HepG2 (cell line): Measurements from ENCODE around the gene MICOS13. TPM values are rescaled to one million over a fixed set of nuclear protein-coding genes. Genes with fewer than 3 reads are reported as not detected.

Experiments
- AHDC1 ChIP-seq: sonication (generic); formaldehyde crosslinking; IDR thresholded peaks from 2 replicates; pipeline ENCODE4 v1.5.1; 2020; ENCODE audit warnings: mild to moderate bottlenecking, missing genetic modification reagents, borderline replicate concordance
- CBX1 ChIP-seq: IDR thresholded peaks from one replicate; pipeline ENCODE4 v1.6.1; 2016; ENCODE audit warnings: antibody characterized with exemption, low read depth
- DMAP1 ChIP-seq: IDR thresholded peaks from 2 replicates; pipeline ENCODE4 v1.6.1; 2016
- DNMT1 ChIP-seq: sonication (generic); formaldehyde crosslinking; IDR thresholded peaks from 2 replicates; pipeline ENCODE4 v1.5.1; 2020; ENCODE audit warnings: mild to moderate bottlenecking, missing genetic modification reagents
- NR2F1 ChIP-seq, 2 experiments: fragments of 450-650 bp in 1 of 2; formaldehyde crosslinking in 1 of 2; IDR thresholded peaks; 2 replicates each; pipeline versions ENCODE4 v1.5.0 to v1.6.1; 2016 to 2020; ENCODE audit warnings: mild to moderate bottlenecking in 1 of 2, missing compliant biosample characterization in 1 of 2, missing genetic modification reagents in 1 of 2, moderate library complexity in 1 of 2
- SATB2 ChIP-seq: sonication (generic); formaldehyde crosslinking; IDR thresholded peaks from 2 replicates; pipeline ENCODE4 v1.5.0; 2020; ENCODE audit warnings: missing genetic modification reagents
- SMC3 ChIP-seq: IDR thresholded peaks from 2 replicates; pipeline ENCODE4 v1.6.1; 2011; ENCODE audit warnings: low read length, improper control_type of control experiment
- SRSF4 ChIP-seq: fragments of 200-400 bp; formaldehyde crosslinking; IDR thresholded peaks from one replicate; pipeline ENCODE4 v1.6.1; 2018; ENCODE audit warnings: mild to moderate bottlenecking, low read depth, low read length, moderate library complexity; ENCODE audit not compliant: poor library complexity, severe bottlenecking
- SRY ChIP-seq: sonication (generic); formaldehyde crosslinking; IDR thresholded peaks from 2 replicates; pipeline ENCODE4 v1.8.0; 2022; ENCODE audit warnings: mild to moderate bottlenecking, missing genetic modification reagents
- TOPORS ChIP-seq: sonication (generic); formaldehyde crosslinking; IDR thresholded peaks from 2 replicates; pipeline ENCODE4 v1.8.0; 2023; ENCODE audit warnings: mild to moderate bottlenecking, missing genetic modification reagents
- ZBTB33 ChIP-seq: sonication (generic); formaldehyde crosslinking; IDR thresholded peaks from 2 replicates; pipeline ENCODE4 v1.4.0; 2020; ENCODE audit warnings: missing genetic modification reagents
- ZFP36L2 ChIP-seq: sonication (generic); formaldehyde crosslinking; IDR thresholded peaks from 2 replicates; pipeline ENCODE4 v1.4.0; 2020; ENCODE audit warnings: missing genetic modification reagents
- ZNF263 ChIP-seq: sonication (generic); formaldehyde crosslinking; IDR thresholded peaks from 2 replicates; pipeline ENCODE4 v1.4.0; 2020; ENCODE audit warnings: missing genetic modification reagents
- ZNF350 ChIP-seq: sonication (generic); formaldehyde crosslinking; IDR thresholded peaks from 2 replicates; pipeline ENCODE4 v1.4.0; 2020; ENCODE audit warnings: mild to moderate bottlenecking, low read depth, missing genetic modification reagents, borderline replicate concordance
- ZNF501 ChIP-seq: sonication (generic); formaldehyde crosslinking; IDR thresholded peaks from 2 replicates; pipeline ENCODE4 v1.5.1; 2020; ENCODE audit warnings: mild to moderate bottlenecking, moderate library complexity, missing genetic modification reagents
- ZNF713 ChIP-seq: sonication (generic); formaldehyde crosslinking; IDR thresholded peaks from 2 replicates; pipeline ENCODE4 v1.4.0; 2020; ENCODE audit warnings: mild to moderate bottlenecking, missing genetic modification reagents
- ZNF776 ChIP-seq: sonication (generic); formaldehyde crosslinking; IDR thresholded peaks from 2 replicates; pipeline ENCODE4 v1.4.0; 2020; ENCODE audit warnings: mild to moderate bottlenecking, missing genetic modification reagents
- polyA plus RNA-seq, 8 experiments: library from polyadenylated mRNA; depleted of rRNA in 3 of 8; stranded (reverse) in 7 of 8; unstranded in 1 of 8; fragments of >200 nt; fragmentation: Illumina TruSeq in 4 of 8; extraction: Trizol in 4 of 8; gene quantifications; 2 replicates each; pipeline versions ENCODE4 v1.2.1 to v1.2.3, GENCODE V29; 2011 to 2016; ENCODE audit warnings: low read depth in 4 of 8, missing spikeins in 1 of 8, mixed read lengths in 1 of 8; ENCODE audit not compliant: insufficient read depth in 1 of 8
- total RNA-seq, 5 experiments: library from RNA; depleted of rRNA; stranded (reverse); fragments of >200 nt; fragmentation: Illumina TruSeq; extraction: Trizol; gene quantifications; 2 replicates each; pipeline ENCODE4 v1.2.3, GENCODE V29; 2016; ENCODE audit warnings: low read depth in 1 of 5
- TF ChIP-seq, protein P1 (sequence below): sonication (generic); formaldehyde crosslinking; IDR thresholded peaks from 2 replicates; pipeline ENCODE4 v1.5.0; 2020; ENCODE audit warnings: missing genetic modification reagents

The MICOS13 gene
- total and polyA plus RNA-seq, 2 of the 13 experiments (the other 11 are each of a cell fraction or from before 2014, with no cell fraction given): 28.8 to 35.4 TPM

DNA sequence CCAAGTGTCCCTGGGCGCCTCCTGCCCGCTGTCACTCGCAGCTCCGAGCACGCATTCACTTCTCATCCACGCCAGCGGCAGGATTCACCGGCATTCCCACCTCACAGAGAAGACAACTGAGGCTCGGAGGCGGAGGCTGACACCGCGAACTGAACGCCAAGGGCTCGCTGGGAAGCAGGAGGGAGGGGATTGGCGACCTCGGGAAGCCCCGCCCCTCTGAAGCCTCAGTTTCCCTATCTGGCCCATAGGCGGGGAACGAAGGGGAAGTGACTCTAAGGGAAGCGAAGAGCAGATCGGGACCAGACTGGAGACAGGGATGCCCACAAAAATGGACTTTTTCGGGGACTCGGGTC is 256 bp downstream of the MICOS13 start (continued):
- TF ChIP-seq AHDC1 (CRISPR knock-in tag) (0 out of 2 replicates have a peak, but pooled peaks have one; percentile 6), ZBTB33 (CRISPR knock-in tag) (no peak; the same call in 1 of the 2 replicates), ZNF776 (CRISPR knock-in tag) (0 out of 2 replicates have a peak, but pooled peaks have one; percentile 17), SATB2 (no peak), CBX1 (no peak), ZFP36L2 (CRISPR knock-in tag) (no peak), ZNF350 (CRISPR knock-in tag) (no peak), ZNF501 (CRISPR knock-in tag) (0 out of 2 replicates have a peak, but pooled peaks have one; percentile 47), SRSF4 (no peak), ZNF713 (CRISPR knock-in tag) (no peak), DMAP1 (CRISPR knock-in tag) (no peak), TOPORS (CRISPR knock-in tag) (0 out of 2 replicates have a peak, but pooled peaks have one; percentile 49), NR2F1 (CRISPR knock-in tag; IDR thresholded peaks at IDR 0.05) (0 out of 4 replicates have a peak, but pooled peaks of 1 of the 2 experiments have one; percentile 6), SRY (0 out of 2 replicates have a peak, but pooled peaks have one; percentile 44), DNMT1 (no peak), ZNF263 (CRISPR knock-in tag) (no peak), SMC3 (no peak)
- TF ChIP-seq, protein P1, sequence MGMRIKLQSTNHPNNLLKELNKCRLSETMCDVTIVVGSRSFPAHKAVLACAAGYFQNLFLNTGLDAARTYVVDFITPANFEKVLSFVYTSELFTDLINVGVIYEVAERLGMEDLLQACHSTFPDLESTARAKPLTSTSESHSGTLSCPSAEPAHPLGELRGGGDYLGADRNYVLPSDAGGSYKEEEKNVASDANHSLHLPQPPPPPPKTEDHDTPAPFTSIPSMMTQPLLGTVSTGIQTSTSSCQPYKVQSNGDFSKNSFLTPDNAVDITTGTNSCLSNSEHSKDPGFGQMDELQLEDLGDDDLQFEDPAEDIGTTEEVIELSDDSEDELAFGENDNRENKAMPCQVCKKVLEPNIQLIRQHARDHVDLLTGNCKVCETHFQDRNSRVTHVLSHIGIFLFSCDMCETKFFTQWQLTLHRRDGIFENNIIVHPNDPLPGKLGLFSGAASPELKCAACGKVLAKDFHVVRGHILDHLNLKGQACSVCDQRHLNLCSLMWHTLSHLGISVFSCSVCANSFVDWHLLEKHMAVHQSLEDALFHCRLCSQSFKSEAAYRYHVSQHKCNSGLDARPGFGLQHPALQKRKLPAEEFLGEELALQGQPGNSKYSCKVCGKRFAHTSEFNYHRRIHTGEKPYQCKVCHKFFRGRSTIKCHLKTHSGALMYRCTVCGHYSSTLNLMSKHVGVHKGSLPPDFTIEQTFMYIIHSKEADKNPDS (CRISPR knock-in tag): 0 out of 2 replicates have a peak, but pooled peaks have one; percentile 33
